ENCODE data around the gene GNG13.

The GNG13 gene

DNA sequence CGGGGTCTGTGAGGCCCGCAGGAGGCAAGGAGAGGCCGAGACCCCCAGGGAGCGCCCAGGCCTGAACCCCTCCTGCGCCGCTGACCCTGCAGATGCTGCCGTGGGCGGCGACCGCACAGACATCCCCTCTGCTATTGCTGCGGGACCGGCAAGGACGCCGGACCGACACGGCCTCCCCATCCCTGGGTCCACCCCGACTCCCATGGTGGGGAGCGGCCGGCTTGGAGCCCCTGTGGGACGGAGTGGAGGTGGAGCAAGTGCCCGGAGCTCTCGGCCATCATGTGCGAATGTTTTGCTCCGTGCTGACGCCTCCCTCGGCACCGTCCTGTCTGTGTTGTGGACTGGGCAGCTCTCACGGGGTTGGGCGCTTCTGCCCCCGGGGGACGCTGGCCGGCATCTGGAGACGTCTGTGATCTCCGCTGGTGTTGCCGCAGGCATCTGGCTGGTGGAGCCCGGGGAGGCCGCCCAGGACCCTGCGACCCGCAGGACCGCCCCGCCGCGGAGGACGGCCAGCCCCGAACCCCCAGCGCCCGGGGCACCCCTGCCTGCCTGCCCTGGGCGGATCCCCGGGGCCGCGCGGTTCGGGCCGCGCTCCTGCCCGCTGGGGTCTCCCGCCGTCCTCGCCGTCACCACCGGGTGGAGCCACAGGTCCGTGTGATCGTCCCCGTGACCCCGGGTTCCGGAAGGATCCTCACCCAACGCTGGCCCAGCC is 12.8 kb upstream of the GNG13 start:
- DNase-seq: peak; percentile 81

DNA sequence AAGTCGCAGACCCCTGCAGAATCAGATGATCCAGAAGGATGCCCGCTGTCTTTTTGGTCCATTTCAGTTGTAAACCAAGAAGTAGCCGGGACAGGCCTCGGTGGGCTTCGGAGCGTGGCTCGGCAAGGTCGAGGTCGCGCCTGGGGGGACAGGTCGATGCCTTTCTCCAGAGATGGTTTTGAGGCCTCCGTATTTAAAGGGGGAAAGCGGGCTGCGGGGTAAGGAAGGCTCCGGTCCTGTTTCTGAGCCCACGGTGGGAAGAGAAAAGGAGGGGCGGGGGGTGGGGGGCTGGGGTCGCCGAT is 7.5 kb upstream of the GNG13 start:
- DNase-seq: no peak

DNA sequence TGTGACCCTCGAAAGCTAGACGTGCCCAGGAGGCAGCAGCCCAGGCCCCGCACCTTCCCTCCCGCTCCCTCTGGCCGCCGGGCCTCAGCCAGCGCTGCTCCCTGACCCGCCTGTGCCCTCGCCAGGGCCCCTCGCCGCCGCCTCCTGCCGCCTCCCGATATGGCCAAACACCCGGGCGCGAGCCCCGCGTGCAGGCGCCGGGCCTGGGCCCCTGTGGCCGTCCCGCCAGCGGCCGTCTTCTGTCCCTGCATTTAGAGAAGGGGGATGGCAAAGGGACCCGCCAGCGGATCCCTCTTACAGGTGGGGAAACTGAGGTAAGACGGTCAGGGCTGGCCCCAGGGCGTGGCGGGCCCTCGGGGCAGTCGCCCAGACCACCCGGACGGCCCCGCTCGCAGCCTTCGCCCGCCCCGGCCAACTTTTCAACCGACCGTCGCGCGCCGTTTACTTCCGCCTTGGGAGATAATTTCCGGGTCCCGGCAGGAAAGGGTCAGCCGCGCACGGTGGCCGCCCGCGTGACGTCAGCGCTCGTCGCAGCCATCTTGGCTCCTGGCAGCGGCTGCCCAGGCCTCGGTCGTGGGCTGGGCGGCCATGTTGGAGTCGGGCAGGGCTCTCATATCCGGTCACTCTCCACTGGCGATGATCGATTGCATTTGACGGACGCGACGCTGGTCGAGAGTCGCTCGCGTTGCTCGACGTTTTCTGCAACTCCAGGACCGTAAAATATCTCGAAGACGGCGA is 7.0 kb upstream of the GNG13 start:
- DNase-seq: peak; percentile 93

DNA sequence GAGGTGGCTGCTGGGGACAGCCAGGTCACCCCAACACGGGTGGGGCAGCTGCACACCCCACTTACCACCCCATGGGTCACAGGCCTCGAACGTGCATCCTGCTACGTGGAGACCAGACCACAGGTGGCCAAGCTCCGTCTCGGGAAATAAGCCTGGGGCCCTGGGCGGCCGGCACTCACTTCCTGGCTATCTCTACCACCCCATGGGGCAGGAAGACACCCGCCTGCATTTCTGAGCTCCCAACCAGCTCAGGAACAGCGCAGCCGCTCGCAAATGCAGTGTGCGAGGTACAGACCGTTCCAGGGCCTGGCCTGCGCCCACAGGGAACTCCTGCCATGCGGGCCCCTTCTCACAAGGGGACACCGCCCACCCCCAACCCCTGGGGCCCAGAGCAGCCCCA is 4.9 kb upstream of the GNG13 start:
- no peak for DNase-seq

DNA sequence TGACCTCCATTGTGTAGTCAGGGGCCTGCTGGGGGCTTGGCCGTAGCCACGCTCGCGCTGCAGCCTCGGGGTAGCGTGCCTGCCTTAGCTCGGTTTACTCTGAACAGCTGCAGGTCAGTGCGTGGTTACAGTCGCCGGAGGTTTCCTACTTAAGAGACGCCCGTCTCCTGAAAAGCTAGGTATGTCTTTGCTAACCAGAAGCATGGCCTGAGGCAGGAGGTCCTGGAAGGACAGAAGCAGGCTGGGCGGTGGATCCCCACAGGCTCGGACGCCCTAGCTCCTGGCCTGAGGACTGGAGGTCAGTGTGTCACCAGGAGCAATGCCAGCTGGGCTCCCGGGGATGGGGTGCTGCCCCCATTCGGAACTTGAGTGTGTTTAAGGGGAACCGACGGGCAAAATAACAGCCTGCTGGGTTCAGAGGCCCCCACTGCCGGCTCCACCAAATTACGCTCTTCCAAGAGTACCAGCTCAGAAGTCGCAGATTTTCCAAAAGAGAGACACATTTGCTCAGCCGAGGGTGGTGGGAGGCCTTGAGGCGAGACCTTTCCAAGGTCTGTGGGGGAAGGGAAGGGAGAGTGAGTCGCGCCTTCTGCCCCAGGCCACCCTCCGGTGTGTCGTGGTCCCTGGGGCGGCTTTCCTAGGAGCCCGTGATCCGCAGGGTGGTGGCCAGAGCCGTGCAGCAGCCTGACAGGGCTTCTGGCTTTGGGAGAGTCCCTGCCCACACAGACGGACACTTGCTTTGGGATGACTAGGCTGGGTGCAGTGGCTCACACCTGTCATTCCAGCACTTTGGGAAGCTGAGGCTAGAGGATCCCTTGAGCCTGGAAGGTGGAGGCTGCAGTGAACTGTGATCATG is 3.9 kb upstream of the GNG13 start:
- no peak for DNase-seq

DNA sequence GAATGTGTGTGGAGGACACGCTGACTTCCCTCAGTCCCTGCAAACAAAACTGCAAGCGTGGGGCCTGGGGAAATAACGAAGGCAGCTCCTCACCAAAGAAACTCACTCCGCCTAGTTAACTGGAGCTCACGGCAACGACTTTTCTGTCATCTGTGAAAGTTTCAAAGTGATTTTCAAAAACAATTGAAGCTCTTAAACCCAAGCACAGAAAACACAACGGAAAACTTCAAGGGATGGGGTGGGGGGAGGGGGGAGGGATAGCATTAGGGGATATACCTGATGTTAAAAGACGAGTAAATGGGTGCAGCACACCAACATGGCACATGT is 3.2 kb upstream of the GNG13 start:
- no peak for DNase-seq

DNA sequence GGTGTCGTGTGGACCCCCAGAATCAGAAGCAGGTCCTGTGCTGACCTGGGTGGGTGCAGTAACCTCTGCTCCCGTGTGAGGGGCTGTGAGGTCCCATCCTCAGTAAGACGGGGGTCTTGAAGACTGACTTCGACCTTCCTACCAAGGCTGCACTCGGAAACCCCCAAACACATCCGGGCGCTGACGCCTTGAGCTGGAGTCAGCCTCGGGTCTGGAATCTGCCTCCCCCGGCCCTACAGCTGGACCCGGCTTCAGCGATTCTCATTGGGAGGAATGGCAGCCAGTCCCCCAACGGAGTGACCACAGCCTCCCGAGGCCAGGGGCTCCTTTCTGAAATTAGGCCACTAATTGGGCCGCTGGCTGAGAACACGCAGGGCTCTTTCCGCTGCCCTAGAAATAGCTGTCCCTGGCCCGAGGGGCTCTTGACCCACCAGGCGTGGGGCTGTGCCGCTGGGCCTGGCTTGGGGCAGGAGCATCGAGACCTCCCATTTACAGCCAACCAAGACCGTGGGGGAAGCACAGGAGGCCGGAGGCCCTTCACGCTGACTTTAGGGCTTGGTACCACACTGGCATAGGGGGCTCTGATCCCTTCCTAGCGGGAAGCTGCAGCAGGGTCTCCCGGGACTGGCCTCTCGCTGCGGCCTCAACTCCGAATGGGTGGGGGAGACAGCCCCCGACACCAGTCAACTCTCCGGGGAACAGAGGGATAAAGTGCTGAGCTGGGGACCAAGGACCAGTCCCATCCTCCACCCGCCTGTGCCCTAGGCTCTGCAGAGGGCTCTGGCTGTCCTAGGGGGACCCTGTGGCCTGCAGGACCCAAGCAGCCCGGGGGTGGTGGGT is 2.6 kb upstream of the GNG13 start:
- DNase-seq: no peak

DNA sequence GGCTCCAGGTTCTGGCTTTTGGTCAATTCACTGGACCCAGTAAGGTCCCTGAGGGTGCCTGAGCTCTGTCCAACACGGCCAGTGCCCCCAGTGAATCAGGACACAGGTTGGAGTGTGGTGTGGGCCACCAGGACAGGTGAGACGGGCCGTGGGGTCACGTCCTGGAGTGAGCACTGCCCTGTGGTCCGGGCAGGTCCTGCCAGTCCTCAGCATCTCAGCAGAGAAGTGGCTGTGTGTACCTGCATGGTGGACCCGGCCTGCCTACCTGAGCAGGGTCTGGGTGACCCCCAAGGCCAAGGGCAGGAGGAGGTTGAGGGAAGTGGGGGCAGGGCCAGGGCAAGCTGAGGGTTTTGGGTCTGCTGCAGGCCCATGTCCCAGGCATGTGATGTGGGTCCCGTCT is 1.9 kb upstream of the GNG13 start:
- no peak for DNase-seq

DNA sequence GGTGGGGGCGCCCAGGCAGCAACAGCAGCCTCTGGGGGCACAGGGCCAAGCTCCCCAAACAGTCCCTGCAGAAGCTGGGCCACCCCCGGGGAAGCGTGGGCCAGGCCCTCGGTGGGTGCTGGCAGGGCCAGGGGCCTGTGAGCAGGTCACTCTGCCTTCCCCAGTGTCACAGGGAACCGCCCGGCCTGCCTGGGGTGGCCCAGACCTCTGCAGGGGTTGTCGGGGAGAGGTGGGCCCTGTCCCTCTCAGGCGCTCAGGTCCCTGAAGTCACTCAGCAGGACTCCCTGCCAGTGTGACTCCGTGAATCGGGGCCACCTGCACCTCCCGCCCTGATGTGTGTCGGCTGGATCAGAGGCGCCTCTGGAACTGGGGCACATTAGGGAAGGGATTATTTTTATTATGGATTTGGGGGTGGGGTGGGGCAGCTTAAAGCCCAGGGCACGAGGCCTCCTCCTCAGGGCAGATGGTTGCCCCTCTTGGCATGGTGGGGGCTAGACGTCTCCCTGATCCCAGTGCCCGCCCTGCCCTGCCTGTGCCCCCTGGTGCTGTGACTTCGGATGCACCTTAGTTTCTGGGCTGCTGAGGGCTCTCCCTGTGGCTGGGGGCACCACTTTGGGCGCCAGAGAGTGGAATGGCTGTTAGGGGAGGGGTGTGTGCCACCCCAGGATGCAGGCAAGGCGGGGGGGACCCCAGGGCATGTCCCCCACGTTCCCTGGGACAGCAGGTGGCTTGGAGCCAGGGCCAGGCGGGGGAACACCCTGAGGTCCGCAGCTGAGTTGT is 1.2 kb upstream of the GNG13 start:
- DNase-seq: no peak

DNA sequence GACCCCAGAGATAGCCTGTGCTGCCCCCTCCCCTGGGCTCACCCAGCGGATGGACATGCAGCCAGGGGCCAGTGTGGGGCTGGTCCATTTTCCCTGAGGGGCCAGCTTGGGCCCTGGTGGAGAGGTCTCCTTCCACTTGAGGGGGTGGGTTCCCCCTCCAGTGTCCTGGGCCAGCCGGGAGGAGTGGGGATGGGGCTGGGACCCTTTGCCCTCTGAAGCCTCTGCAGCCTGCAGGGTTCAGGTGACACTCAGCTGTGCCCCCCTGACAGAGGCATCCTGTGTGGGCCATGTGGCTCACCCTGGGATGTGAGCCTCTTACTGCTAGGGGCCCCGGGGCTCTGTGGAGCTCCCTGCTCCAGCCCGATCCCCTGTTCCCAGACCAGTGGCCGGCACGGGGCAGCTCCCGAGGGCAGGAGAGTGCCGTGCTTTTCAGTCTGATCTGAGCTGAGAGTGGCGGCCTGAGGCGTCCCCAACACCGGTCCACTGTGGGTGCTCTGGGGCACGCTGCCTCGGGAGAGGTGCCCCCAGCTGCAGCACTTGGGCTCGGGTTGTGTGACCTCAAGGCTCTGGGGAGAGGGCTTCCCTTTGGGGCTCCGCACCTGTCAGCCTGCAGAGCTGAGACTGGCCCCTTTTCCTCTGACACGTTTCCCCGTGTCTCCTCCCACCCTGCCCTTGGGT is 439 bp upstream of the GNG13 start:
- DNase-seq: no peak

DNA sequence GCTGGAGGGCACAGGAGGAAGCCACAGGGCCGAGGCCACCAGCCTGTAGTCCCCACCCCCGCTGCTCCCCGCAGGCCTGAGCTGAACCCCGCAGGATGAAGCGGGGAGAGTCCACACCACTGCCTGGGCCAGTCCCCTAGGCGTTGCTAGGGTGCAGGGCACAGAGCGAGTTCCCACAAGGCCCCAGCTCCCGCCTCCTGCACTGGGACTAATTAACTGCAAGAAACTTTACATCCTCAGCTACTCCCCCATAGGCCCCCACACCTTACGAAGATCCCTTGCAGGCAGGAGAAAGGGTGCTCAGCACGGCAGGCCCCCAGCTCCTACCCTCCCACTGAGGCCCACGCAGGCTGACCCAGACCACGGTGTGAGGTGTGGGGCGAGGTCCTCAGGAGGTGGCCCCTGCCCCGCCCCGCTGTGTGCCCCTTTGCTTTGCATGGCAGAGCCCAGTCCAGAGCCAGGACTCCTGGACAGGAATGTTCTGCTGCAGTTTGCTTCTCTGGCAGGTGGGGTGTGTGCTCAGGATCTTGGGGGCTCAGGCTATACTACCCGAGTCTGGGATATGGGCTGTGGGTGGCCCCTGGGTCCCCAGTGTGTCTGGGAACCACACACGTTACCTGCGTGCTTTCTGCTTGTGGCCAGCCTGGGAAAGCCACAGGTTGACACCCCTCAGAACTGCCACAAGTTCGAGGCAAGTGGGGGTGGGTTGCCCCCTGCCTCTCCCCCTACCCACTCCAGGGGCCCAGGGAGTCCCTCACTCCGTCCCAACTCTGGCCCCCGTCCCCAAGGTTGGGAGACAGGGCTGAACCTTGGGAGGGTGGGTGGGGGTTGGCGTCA is 1.2 kb downstream of the GNG13 start:
- no peak for DNase-seq

DNA sequence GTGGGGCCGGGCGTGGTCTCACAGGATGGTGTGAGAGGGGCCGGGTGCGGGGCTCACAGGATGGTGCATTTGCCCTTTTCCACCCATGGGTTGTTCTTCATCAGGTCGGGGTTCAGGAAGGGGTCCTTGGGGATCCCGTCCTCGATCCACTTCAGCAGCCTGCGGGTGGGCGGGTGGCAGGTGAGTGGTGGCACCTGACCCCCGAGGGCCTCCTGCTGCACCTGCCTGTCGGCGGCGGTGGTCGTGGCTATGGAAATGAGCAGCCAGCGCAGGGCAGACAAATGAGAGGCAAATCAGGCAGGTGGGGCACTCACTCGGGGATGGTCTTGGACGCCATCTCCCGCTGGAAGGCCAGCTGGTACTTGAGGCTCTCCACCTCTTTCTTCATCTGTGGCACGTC is 1.9 kb downstream of the GNG13 start:
- DNase-seq: no peak

DNA sequence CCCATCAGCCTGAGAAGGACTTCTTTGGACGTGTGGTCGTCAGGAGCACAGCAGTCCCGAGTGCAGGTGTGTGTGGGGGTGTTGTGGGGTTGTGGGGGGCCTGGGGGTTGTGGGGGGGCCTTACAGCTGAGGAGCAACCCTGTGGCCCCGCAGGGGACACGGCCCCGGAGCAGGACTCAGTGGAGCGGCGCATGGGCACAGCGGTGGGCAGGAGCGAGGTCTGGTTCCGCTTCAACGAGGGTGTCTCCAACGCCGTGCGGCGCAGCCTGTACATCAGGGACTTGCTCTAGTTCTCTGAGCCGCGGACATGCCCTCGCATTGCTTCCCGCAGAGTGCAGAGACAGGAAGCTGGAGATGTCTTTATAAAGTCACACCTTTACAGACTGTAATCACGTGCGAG is 2.8 kb downstream of the GNG13 start:
- no peak for DNase-seq

DNA sequence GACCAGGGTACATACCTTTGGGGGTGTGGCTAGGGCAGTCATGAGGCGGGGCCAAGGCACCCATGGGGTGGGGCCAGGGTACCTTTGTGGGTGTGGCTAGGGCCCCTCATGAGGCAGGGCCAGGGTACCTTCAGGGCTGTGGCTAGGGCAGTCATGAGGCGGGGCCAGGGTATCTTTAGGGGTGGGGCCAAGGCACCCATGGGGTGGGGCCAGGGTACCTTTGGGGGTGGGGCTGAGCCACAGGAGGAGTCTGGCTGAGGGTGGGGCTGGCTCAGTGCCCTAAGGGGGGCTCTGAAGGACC is 3.5 kb downstream of the GNG13 start:
- DNase-seq: no peak

DNA sequence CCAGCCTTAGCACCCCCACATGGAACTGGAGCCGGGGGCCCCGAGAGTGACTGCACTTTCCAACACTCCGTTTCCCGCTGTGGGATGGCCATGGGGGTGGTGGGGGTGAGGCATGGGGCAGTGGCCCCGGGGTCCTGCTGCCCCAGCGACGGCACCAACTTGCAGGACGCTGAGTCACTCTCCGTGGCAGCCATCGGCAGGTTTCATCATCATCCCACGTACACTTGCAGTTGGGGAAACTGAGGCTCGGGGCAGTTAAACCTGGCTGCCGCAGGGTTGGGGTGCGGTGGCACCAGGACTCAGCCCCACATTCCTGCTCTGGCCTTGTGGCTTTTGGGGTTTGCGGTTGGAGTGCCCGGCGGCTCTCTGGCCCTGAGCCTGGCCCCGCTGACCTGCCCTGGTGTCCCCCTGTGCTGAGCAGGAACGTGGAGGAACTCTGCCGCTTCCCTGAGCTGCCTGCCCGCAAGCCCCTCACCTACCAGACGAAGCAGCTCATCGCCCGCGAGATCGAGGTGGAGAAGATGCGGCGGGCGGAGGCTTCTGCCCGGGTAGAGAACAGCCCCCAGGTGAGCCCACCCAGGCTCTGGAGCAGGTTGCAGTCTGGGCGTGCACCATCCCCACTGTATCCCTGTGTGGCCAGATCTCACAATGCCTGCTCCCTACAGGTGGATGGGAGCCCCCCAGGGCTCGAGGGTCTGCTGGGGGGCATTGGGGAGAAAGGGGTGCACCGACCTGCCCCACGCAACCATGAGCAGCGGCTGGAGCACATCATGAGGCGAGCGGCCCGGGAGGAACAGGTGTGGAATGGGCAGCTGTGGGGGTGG is 4.0 kb downstream of the GNG13 start:
- no peak for DNase-seq

DNA sequence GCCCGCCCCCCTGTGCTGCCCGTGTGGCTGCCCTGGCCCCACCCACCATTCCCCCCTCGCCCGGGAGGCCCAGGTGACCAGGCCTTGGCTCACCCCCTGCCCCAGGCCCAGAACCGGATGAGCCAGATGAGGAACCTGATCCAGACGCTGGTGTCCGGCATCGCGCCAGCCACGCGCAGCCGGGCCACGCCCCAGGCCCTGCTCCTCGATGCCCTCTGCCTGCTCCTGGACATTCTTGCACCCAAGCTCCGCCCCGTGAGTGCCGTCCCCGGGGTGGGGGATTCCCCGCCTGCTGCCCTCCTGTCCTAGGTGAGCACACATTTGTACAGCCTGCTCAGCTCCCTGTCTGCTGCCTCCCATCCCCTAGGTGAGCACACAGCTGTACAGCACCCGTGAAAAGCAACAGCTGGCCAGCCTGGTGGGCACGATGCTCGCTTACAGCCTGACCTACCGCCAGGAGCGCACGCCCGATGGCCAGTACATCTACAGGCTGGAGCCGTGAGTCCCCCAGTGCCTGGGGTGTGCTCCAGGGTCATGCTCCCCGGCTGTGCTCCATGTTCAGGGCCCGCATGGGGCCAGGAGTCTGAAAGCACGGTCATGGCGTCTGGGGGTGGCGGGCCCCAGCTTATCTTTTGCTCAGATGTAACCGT is 4.8 kb downstream of the GNG13 start:
- DNase-seq: no peak

DNA sequence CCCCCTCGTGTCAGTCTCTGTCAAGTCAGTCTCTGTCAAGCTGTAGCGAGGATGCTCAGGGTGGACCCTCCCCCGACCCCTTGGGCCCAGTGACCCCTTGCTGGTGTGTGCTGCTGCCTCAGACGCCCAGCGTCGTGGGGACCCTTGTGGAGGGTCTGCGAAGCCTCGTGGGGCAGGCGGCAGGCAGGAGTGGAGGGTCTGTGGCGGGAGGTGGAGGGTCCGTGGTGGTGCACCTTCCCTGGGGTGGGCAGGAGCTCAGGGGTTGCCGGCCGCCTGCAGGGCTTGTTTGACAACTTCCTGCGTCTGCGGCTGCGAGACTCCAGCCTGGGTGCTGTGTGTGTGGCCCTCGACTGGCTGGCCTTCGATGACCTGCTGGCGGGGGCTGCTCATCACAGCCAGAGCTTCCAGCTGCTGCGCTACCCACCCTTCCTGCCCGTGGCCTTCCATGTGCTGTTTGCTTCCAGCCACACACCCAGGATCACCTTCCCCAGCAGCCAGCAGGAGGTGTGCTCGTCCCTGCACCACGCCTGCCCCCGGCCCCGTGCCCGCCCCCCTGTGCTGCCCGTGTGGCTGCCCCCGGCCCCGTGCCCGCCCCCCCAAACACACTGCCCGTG is 5.6 kb downstream of the GNG13 start:
- DNase-seq: no peak

DNA sequence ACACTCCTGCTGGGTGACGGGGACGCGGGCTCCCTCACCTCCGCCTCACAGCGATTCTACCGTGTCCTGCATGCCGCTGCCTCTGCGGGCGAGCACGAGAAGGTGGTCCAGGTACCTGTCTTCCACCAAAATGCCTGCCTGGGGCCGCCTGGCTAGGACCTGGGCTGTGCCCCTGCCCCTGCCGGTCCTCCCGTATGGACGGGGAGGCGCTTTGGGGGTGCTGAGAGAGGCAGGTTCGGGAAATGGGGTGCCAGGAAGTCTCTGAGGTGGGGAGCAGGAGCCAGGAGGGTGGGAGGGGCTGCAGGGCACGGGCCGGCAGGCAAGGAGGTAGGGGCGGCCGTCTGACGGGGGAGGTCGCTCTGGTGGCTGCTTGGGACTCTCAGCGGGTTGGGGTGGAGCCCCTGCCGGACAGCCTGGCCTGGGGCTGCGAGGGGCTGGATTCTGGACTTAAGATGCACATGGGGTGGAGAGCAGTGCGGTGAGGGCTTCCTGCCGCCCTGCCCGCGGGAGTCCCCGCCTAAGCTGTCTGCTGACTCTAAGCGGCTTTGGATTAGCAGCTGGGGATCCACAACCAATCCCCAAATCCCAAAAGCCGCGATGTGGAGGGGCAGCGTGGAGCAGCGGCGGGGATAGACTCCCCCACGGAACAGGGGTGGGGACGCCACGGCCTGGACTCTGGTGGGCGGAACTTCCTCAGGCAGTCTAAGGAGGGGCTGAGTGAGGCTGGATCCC is 6.3 kb downstream of the GNG13 start:
- DNase-seq: no peak

All from activated effector memory CD4-positive, alpha-beta T cell treated with anti-CD3 and anti-CD28 coated beads, Interleukin-2, amount 50 U/mL, for 16 hours (primary cell).